Lower leg skin (tissue), 4 donors: ENCODE measurements around the gene RNF125. TPM values are rescaled to one million over a fixed set of nuclear protein-coding genes. Genes with fewer than 3 reads are reported as not detected.

Experiments used
- DNase-seq, 2 donors: peaks; one replicate each; pipeline ENCODE4 v3.0.0-alpha.2; 2019; ENCODE audit warnings: low spot score in 2 of 2
- H3K4me3 ChIP-seq: fragments of 200-600 bp; sonication (generic); 2 replicates; pipeline ENCODE4 v1.5.1; 2017; ENCODE audit warnings: mild to moderate bottlenecking, low read depth; ENCODE audit not compliant: poor library complexity, severe bottlenecking
- CTCF ChIP-seq, 3 donors: fragments of 450-650 bp; IDR thresholded peaks; one replicate each; pipeline ENCODE4 v1.5.1; 2016; ENCODE audit warnings: antibody characterized with exemption in 3 of 3, mild to moderate bottlenecking in 3 of 3, moderate library complexity in 2 of 3
- POLR2A ChIP-seq, 2 donors: fragments of 450-650 bp; IDR thresholded peaks; one replicate each; pipeline ENCODE4 v1.6.1; 2016 to 2017; ENCODE audit warnings: antibody characterized with exemption in 2 of 2, mild to moderate bottlenecking in 1 of 2, moderate library complexity in 1 of 2
- WGBS, 2 donors: methylation state at CpG; one replicate each; pipeline ENCODE4 v1.1.5; 2018; 5-methylcytosine and 5-hydroxymethylcytosine counted together
- intact Hi-C: fragments of 100-400 bp; cut with DNase I; formaldehyde crosslinking; loops from one replicate; pipeline ENCODE4 v1.15.0; 2023; ENCODE audit warnings: low total_unique reads
- total RNA-seq, 4 donors: library from RNA; depleted of rRNA; stranded (reverse); fragments of >200 nt; gene quantifications; one replicate each; pipeline ENCODE4 v1.1.0, GENCODE V29; 2016

The RNF125 gene
- total RNA-seq: 10 to 100 TPM in 2 of 4 donors, 1 to 10 TPM in 2; 6.3 to 16.3 (median 9.2) TPM

GRCh38 chr18:32018331-32019250 lies at the start of gene RNF125:
TSS of gene RNF125 (plus strand) at chr18:32018825. CDS start at chr18:32018864, 39 bp downstream.
- peak; percentile 75 to 95 for DNase-seq
- peak within 1 kb of the TSS; percentile 55 for H3K4me3 ChIP-seq
- intact Hi-C loops: loop anchor here (5.0 kb wide), 1 partner anchor 74 kb away; the partner anchor contains the start of gene RNF138
- no peak for TF ChIP-seq POLR2A (IDR thresholded peaks at IDR 0.05)
- no peak for TF ChIP-seq CTCF (IDR thresholded peaks at IDR 0.05)
- WGBS, 2 donors: 0 to 1% methylated on average over 34 to 41 of the region's 66 CpGs

DNA sequence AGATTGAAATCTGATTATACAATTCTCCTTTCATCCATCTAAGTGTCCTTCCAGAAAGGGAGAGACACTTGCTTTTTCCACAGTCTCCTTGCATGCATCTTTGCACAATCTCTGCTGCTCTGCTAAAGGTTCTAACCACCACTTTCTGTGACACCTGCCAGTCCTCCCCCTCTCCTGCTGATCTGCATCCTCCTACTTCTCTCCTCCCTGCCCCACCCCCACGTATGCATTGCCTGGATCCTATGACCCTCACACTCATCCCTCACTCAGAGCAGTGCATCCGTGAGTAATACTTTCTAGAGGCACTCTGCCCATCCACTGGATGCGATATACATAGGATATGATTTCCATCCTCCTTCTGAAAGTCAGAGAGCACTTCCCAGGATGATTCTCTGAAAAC lies 48.0 kb upstream of the RNF125 start:
- TF ChIP-seq CTCF (IDR thresholded peaks at IDR 0.05) (no peak), POLR2A (IDR thresholded peaks at IDR 0.05) (no peak)
- no peak overlapping the region for H3K4me3 ChIP-seq
- no peak for DNase-seq
- WGBS, 2 donors: 57 to 76% methylated on average over 3 of the region's 3 CpGs
- intact Hi-C loops: no loop called here

DNA sequence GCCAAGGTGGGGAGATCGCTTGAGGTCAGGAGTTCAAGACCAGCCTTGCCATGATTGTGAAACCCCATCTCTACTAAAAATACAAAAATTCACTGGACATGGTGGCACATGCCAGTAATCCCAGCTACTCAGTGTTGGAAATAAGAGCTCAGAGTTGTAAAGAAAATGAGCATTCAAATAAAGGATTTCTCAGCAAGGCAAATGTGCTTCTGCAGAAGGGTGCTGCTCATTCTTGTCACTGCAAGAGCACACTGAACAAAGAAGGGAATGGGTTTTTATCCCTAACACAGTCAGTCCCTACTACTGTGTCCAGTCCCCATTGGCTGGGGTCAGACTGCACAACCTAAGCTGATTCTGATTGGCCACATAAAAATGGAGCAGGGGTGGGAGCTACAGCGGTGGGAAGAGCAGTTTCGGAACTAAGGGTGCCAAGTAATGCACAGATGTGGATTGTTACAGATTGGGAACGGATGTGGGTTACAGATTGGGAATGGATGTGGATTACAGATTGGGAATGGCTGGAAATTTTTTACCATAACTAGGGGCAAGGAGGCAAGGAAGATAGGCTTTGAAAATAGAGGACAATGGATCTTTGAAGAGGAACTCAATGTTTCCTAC lies 44.6 kb upstream of the RNF125 start:
- DNase-seq: no peak
- no peak overlapping the region for H3K4me3 ChIP-seq
- TF ChIP-seq POLR2A (IDR thresholded peaks at IDR 0.05) (no peak), CTCF (IDR thresholded peaks at IDR 0.05) (no peak)
- 88 to 94% methylated on average over 4 of the region's 4 CpGs for WGBS, 2 donors
- intact Hi-C loops: no loop called here

- intact Hi-C loops: no loop called here
- no peak overlapping the region for H3K4me3 ChIP-seq
- TF ChIP-seq POLR2A (IDR thresholded peaks at IDR 0.05) (no peak), CTCF (IDR thresholded peaks at IDR 0.05) (no peak)
- WGBS, 2 donors: 57 to 61% methylated on average over 3 of the region's 3 CpGs
- DNase-seq: no peak
Observed at GRCh38 chr18:31976242-31976641, 42.4 kb upstream of the RNF125 start.

DNA sequence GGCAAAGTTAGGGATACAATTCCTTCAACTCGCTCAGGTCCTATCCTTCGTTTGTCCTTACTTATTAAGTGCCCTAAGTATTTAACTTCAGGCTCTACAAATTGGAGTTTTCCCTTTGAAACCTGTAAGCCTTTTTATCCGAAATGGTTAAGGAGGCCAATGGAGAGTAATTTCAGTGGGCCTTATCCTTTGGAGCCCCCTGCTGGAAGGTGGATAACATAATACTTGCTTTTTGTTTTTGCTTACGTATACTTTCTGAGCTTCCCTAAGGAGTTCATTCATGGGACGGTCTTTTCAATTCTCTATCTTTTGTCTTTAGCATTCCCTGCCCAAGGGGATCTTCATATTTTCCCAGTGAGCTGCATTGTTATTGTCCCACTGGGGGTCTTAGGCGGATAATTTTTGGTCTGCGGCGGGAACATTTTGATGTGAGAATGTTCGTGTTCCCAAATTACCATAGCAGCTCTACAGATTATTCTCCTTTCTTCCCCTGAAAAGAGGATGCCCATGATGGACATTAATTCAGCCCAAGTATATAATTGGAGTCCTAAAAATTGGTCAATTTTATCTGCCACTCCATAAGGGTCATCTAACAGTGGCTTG lies 41.3 kb upstream of the RNF125 start:
- TF ChIP-seq CTCF (IDR thresholded peaks at IDR 0.05) (no peak), POLR2A (IDR thresholded peaks at IDR 0.05) (no peak)
- no peak for DNase-seq
- H3K4me3 ChIP-seq: no peak overlapping the region
- WGBS, 2 donors: 67 to 71% methylated on average over 9 of the region's 9 CpGs
- intact Hi-C loops: no loop called here
